ENCODE measurements around the gene NKX6-1.

The NKX6-1 gene

DNA sequence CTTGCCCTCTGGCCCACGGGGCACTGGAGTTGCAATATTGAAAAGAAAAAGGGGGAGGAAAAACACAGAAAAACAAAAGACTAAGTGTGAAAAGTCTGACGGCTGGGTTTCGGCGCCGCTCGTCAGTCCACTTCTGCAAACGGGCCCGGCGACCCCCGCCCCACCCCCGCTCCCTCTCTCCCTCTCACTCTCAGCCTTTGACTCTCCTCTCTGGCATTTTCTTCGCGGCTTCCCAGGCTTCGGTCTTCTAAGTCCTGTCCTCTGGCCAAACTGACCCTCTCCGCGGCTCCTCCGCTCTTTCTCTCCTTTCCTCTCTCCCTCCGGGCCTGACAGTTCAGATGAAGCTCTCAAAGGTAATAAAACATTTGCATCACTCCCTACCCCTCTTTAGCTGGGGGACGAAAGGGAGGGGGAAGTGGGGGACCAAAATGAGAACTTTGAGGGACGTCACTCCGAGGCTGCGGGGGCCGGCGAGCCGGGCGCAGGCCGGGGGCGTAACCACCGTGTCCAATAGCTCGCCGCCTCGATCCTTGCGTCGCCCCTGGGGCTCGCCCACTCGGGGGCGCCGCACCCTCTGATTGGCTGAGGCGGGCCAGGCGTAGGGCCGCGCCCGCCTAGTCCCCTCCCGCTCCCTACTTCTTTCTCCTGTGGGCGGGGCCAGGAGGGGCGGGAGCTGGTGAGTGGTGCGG lies at the start of gene NKX6-1:
NKX6-1 (minus strand) TSS at position 358 of the 689 bp plus-strand sequence. CDS start 1,064 bp downstream, outside the sequence.
- DNase-seq (ENCODE audit: low read depth): peak; percentile 38

- peak; percentile 18 for DNase-seq (ENCODE audit: low read depth)
Measured at GRCh38 chr4:84547211-84547610, 48.1 kb upstream of the NKX6-1 start.

- no peak for DNase-seq (ENCODE audit: low read depth)
Measured at GRCh38 chr4:84545093-84545492, 46.0 kb upstream of the NKX6-1 start.

GRCh38 chr4:84535901-84536300 lies 36.8 kb upstream of the NKX6-1 start:
- DNase-seq (ENCODE audit: low read depth): no peak

GRCh38 chr4:84531689-84532088 lies 32.6 kb upstream of the NKX6-1 start:
- DNase-seq (ENCODE audit: low read depth): no peak

GRCh38 chr4:84530871-84531270 lies 31.8 kb upstream of the NKX6-1 start:
- peak; percentile 63 for DNase-seq (ENCODE audit: low read depth)

DNA sequence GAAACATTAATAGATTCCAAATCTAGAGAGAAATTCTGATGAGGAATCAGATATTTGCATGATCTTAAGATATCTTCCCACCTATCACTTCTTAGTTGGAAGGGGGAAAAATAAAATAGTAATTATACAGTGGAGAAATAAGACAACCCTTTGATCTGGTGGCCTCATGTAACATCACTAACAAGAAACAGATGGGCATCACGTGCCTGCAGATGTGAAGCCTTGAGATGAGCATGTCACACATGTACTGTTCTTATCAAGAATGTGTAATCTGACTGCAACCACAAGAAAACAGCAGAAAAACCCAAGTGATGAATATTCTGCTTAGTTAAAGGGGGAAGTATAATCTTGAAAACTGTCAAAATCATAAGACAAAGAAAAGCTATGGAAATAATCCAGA lies 31.4 kb upstream of the NKX6-1 start:
- DNase-seq (ENCODE audit: low read depth): peak; percentile 57

DNA sequence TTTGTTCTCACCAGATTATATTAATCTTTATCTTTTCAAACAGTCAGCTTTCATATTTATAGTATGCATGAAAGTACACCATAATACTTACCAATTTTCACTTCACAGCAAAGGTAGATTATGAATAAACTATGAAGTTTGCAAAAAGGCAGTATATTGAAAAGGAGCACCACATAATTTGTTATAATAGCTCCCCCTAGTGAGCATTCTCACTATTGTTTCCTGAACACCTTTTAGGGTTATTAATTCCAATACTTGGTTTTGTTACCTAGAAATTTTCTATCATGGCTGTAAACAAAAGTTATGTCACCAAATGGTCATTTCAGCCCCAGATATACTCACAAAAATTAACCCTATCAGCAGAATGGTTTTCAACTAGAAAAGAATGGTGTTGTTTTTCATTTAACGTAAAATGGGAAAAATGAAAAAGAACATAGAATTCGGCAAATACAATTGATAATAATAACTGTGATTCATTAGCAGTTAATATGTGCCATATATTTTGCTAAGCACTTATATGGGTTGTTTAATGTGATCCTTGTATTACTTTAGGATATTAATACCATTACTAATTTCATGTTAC lies 30.2 kb upstream of the NKX6-1 start:
- DNase-seq (ENCODE audit: low read depth): peak; percentile 23

GRCh38 chr4:84527391-84527790 lies 28.3 kb upstream of the NKX6-1 start:
- DNase-seq (ENCODE audit: low read depth): no peak

DNA sequence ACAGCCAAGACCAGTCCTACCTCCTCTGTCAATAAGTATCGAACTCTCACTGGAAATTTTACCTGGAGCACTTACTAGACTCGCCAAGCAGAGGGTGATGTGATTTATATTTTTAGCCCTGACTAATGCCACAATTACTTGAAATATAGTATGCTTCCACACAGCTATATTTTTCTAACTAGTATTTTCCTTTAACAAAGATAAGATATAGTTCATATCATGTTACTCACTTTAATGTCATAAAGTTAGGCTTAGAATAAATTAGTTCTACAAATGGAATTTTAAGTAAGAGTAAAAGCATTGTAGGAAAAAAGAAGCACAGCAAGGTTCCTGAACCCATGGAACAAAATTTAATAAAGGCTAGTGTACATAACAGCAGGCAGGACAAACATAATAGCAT lies 16.0 kb upstream of the NKX6-1 start:
- no peak for DNase-seq (ENCODE audit: low read depth)

- no peak for DNase-seq (ENCODE audit: low read depth)
Measured at GRCh38 chr4:84512277-84512676, 13.2 kb upstream of the NKX6-1 start.

DNA sequence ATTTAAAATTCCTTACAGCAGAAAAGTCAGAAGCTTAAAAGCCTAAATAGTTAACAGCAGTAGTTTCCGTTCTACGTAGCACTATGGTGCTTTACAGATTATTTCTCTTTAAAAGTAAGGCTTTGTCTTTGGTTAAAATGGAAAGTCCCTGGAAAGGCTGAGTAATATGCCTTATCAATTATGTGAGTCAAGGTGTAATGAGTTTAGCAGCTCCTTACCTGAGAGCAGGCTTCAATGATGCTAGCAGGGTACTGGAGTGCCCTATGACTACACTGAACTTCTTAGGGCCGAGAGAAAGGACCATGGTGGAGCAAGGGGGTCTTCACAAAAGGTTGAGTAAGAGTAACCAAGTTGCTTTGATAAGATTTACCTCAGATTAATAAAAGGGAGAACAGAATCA lies 12.6 kb upstream of the NKX6-1 start:
- no peak for DNase-seq (ENCODE audit: low read depth)

- no peak for DNase-seq (ENCODE audit: low read depth)
Measured at GRCh38 chr4:84507941-84508340, 8.8 kb upstream of the NKX6-1 start.

- no peak for DNase-seq (ENCODE audit: low read depth)
Measured at GRCh38 chr4:84504821-84505220, 5.7 kb upstream of the NKX6-1 start.

DNA sequence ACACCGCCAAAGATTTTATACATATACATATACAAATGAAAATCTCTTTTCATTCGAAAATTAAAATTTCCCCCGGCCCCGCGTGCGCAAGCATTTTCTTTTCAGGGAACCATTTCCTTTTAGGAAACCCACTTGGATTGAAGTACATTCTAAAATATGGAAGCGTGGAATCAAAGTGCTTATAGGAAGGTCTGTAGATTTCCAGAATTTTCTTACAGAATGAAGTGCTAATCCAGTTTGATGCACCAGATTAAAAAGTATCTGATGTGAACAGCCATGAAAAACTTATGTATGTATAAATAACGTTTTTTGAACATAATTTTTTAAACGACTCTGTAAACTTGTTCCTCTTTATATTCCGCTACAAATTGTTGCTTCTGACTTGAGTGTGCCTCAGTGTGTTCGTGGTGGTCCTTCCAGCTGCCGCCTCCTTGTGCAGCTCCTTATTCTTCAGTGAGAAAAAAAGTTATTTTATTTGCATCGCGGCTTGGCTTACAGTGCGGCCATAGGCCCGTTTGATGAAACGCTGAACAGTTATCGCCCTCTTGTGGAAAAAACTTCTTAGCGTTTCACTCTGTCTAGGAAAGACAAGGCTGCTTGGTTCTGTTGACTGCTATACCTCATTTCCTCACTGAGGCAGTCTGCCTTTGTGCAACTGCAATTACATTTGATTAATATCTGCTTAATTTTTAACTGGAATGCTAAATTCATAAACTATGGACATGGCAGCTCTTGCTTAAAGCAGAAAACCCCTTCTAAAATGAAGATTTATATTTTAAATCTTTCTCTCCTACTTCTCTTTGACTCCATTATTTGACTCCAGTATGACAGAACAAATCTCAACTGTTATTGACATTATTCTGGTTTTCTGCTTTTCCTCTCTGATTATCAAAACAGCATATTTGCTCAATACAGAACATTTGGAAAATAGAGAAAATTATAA lies 4.7 kb upstream of the NKX6-1 start:
- DNase-seq (ENCODE audit: low read depth): peak; percentile 75

DNA sequence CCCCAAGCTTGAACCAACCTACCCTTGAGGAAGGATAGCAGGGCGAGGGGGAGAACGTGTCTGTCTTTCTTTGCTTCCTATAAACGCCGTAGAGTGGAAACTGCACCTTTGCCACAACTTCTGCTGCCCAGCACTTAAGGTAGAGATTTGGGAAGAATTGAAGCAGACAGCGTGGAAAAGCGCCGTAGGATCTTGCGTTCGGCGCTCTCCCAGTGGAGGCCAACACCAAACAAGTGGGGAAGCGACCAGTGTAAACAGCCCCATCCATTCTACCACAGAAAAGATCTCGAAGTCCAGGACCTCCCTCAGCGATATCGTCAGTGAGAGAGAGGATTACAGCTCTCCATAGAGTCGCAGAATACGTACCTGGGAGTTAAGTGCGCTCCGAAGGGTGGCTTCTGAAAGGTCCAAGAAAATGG lies 3.9 kb upstream of the NKX6-1 start:
- DNase-seq (ENCODE audit: low read depth): no peak

- DNase-seq (ENCODE audit: low read depth): no peak
Measured at GRCh38 chr4:84502333-84502954, 3.4 kb upstream of the NKX6-1 start.

GRCh38 chr4:84501721-84502267 lies 2.7 kb upstream of the NKX6-1 start:
- DNase-seq (ENCODE audit: low read depth): no peak

DNA sequence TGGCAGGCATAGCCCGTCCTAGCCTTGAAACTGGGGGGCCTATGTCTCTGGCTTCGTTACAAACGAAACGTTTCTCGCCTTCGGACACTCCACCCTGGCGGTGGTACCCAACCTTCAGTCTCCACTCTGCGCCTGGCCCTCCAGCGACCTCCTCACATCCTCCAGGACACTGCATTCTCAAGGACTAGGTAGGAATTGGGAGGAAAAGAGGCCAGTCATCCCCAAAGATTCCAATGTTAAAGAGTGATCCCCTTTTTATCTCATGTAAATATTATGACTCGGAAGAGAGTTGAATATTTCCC lies 2.1 kb upstream of the NKX6-1 start:
- DNase-seq (ENCODE audit: low read depth): no peak

GRCh38 chr4:84500386-84501201 lies 1.5 kb upstream of the NKX6-1 start:
- DNase-seq (ENCODE audit: low read depth): no peak

DNA sequence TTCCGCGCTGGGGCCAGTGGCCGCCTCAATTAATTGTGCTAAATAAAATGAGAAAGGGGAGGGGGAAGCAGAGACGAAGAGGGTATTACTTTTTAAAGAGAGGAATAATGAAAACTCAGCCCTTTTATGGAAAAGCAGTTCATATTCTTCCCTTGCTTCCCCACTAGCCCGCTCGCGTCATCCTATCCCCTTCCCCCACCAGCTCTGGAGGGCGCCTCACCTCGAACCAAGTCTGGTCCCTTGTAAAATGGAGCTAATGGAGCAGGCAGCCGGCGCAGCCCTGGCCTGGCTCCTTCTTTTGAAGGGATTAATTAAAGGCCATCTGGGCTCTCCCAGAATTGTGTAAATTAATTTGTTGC lies 511 bp upstream of the NKX6-1 start:
- DNase-seq (ENCODE audit: low read depth): no peak

Measured in iris pigment epithelial cell (primary cell).